Panc1 (cell line): ENCODE results near the gene CES2.
"Not testable (repeated sequence)": the region's sequence is repeated elsewhere in the genome, so short reads cannot be mapped to it uniquely, and the experiment has no call there.

Source experiments
- SIN3A ChIP-seq: IDR thresholded peaks from 2 replicates; pipeline ENCODE4 v1.6.1; 2012; ENCODE audit warnings: low read depth, mild to moderate bottlenecking, low read length, moderate library complexity, borderline replicate concordance; ENCODE audit not compliant: insufficient read depth
- TCF7L2 ChIP-seq: IDR thresholded peaks from 2 replicates; pipeline ENCODE4 v1.6.1; 2011; ENCODE audit warnings: mild to moderate bottlenecking, low read depth, low read length, inconsistent platforms
- TF ChIP-seq, protein P1 (sequence below): fragments of 450-650 bp; IDR thresholded peaks from 2 replicates; pipeline ENCODE4 v1.5.1; 2017; ENCODE audit warnings: mild to moderate bottlenecking

DNA sequence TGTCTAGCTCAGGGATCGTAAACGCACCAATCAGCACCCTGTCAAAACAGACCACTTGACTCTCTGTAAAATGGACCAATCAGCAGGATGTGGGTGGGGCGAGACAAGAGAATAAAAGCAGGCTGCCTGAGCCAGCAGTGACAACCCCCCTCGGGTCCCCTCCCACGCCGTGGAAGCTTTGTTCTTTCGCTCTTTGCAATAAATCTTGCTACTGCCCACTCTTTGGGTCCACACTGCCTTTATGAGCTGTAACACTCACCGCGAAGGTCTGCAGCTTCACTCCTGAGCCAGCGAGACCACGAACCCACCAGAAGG lies 39.6 kb downstream of the CES2 start:
- not testable (repeated sequence) for TF ChIP-seq SIN3A, TCF7L2
- TF ChIP-seq, protein P1, sequence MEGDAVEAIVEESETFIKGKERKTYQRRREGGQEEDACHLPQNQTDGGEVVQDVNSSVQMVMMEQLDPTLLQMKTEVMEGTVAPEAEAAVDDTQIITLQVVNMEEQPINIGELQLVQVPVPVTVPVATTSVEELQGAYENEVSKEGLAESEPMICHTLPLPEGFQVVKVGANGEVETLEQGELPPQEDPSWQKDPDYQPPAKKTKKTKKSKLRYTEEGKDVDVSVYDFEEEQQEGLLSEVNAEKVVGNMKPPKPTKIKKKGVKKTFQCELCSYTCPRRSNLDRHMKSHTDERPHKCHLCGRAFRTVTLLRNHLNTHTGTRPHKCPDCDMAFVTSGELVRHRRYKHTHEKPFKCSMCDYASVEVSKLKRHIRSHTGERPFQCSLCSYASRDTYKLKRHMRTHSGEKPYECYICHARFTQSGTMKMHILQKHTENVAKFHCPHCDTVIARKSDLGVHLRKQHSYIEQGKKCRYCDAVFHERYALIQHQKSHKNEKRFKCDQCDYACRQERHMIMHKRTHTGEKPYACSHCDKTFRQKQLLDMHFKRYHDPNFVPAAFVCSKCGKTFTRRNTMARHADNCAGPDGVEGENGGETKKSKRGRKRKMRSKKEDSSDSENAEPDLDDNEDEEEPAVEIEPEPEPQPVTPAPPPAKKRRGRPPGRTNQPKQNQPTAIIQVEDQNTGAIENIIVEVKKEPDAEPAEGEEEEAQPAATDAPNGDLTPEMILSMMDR = not testable (repeated sequence)
